Kasumi-1 (cell line): ENCODE data around the gene SRD5A3.

Experiments
- DNase-seq, 2 experiments: peaks; one replicate each; lab custom pipeline; 2025; lab: John Stamatoyannopoulos, UW

Gene SRD5A3

GRCh38 chr4:55409468-55410171 is 63.6 kb downstream of the SRD5A3 start:
- DNase-seq: peak; percentile 93 to 97

- no peak for DNase-seq
These were observed 64.4 kb downstream of the SRD5A3 start for GRCh38 chr4:55410431-55410830.

- no peak for DNase-seq
These were observed 65.6 kb downstream of the SRD5A3 start for GRCh38 chr4:55411621-55412020.

GRCh38 chr4:55416176-55416575 is 70.1 kb downstream of the SRD5A3 start:
- DNase-seq: no peak
